Measurements from ENCODE around the gene PROSER3.

Gene PROSER3

GRCh38 chr19:35816846-35817245 lies 58.9 kb downstream of the PROSER3 start:
- DNase-seq (ENCODE audit: low read depth in 2 of 2) = no peak

GRCh38 chr19:35818445-35818844 lies 60.5 kb downstream of the PROSER3 start:
- DNase-seq (ENCODE audit: low read depth in 2 of 2) = no peak
